Transverse colon (tissue), 4 donors: ENCODE data around the gene CRISPLD2. TPM values are rescaled to one million over a fixed set of nuclear protein-coding genes. Genes with fewer than 3 reads are reported as not detected.
A peak's percentile ranks its signal among the peaks of the same experiment; 100 is the strongest.

Experiments used
- DNase-seq: peaks from one replicate; pipeline ENCODE4 v3.0.0-alpha.2; 2019
- H3K27ac ChIP-seq, 4 donors: fragments of 200-600 bp; sonication (generic); 2 replicates each; pipeline ENCODE4 v1.5.1; 2016 to 2018; ENCODE audit warnings: inconsistent platforms in 4 of 4
- H3K27me3 ChIP-seq: fragments of 200-600 bp; sonication (generic); 2 replicates; pipeline ENCODE4 v1.5.1; 2017; ENCODE audit warnings: inconsistent platforms
- H3K36me3 ChIP-seq, 4 donors: fragments of 200-600 bp; sonication (generic); 2 replicates each; pipeline ENCODE4 v1.5.1; 2017 to 2019; ENCODE audit warnings: inconsistent platforms in 4 of 4
- H3K4me1 ChIP-seq, 4 donors: fragments of 200-600 bp; sonication (generic); 2 replicates each; pipeline ENCODE4 v1.5.1; 2017 to 2020; ENCODE audit warnings: inconsistent platforms in 4 of 4
- H3K4me3 ChIP-seq, 4 donors: fragments of 200-600 bp; sonication (generic); 1 replicate in 1 of 4; 2 replicates in 3 of 4; pipeline versions ENCODE4 v1.5.1 to v1.6.1; 2017 to 2019; ENCODE audit warnings: inconsistent platforms in 4 of 4
- H3K9me3 ChIP-seq, 2 donors: fragments of 200-600 bp; sonication (generic); 2 replicates each; pipeline ENCODE4 v1.5.1; 2017 to 2019; ENCODE audit warnings: inconsistent platforms in 2 of 2
- CTCF ChIP-seq, 5 experiments: fragments of 200-600 bp in 3 of 5; fragments of 450-650 bp in 2 of 5; sonication (generic) in 3 of 5; IDR thresholded peaks; 1 replicate in 2 of 5; 2 replicates in 3 of 5; pipeline ENCODE4 v1.5.1; 2016 to 2017; ENCODE audit warnings: antibody characterized with exemption in 5 of 5, inconsistent platforms in 3 of 5, mild to moderate bottlenecking in 2 of 5, moderate library complexity in 1 of 5
- EP300 ChIP-seq: sonication (generic); formaldehyde crosslinking; IDR thresholded peaks from one replicate; pipeline ENCODE4 v1.6.1; 2017; ENCODE audit warnings: antibody characterized with exemption, low read depth
- POLR2A ChIP-seq: fragments of 450-650 bp; IDR thresholded peaks from one replicate; pipeline ENCODE4 v1.6.1; 2016; ENCODE audit warnings: antibody characterized with exemption, mild to moderate bottlenecking, moderate library complexity
- POLR2AphosphoS5 ChIP-seq, 3 donors: sonication (generic); formaldehyde crosslinking; IDR thresholded peaks; one replicate each; pipeline ENCODE4 v1.6.1; 2016; ENCODE audit warnings: antibody characterized with exemption in 3 of 3
- WGBS, 2 donors: methylation state at CpG; one replicate each; pipeline ENCODE4 v1.1.5; 2018; ENCODE audit warnings: low coverage in 1 of 2; 5-methylcytosine and 5-hydroxymethylcytosine counted together
- in situ Hi-C, 4 donors: fragments of 200-750 bp; cut with MboI; loops; one replicate each; pipeline versions ENCODE4 v1.15.0 to v1.15.1; 2017; ENCODE audit warnings: low sequenced_read_pairs in 3 of 4, low pct_ligation_motif_present in 1 of 4, low pct_unique_long_range_greater_than_20kb in 1 of 4
- intact Hi-C: fragments of 100-400 bp; cut with DNase I; formaldehyde crosslinking; loops from one replicate; pipeline ENCODE4 v1.15.1; 2023; ENCODE audit warnings: low total_unique reads
- total RNA-seq, 4 donors: library from RNA; depleted of rRNA; stranded (reverse); fragments of >200 nt; gene quantifications; one replicate each; pipeline ENCODE4 v1.1.0, GENCODE V29; 2016

The CRISPLD2 gene
- total RNA-seq, 4 donors from 2014 or later: 53.4 to 326 (median 71.0) TPM

- whole genome bisulfite sequencing, 2 donors: 66 to 73% methylated on average over 10 to 22 of the region's 22 CpGs
- intact Hi-C loops: no loop called here
- Histone ChIP-seq H3K4me1 (peaks cover 0 to 9% (median 7%) of the 10 kb centered on the region in 4 donors), H3K27ac (peak overlapping the region; percentile 74 to 86 (median 76)), H3K36me3 (no peaks in the 10 kb centered on the region), H3K27me3 (no peaks in the 10 kb centered on the region), H3K9me3 (no peaks in the 10 kb centered on the region), H3K4me3 (peak overlapping the region in 1 of 4 donors; percentile 2)
- peak; percentile 66 for DNase-seq
- in situ Hi-C loops: no loop called here
- no peak for TF ChIP-seq CTCF (IDR thresholded peaks at IDR 0.05)
- TF ChIP-seq POLR2A: peak; percentile 48
- peak; percentile 82 to 87 (median 83) for TF ChIP-seq POLR2AphosphoS5 (IDR thresholded peaks at IDR 0.05)
- peak; percentile 88 for TF ChIP-seq EP300
Observed at GRCh38 chr16:84795329-84796053, 24.3 kb upstream of the CRISPLD2 start.

DNA sequence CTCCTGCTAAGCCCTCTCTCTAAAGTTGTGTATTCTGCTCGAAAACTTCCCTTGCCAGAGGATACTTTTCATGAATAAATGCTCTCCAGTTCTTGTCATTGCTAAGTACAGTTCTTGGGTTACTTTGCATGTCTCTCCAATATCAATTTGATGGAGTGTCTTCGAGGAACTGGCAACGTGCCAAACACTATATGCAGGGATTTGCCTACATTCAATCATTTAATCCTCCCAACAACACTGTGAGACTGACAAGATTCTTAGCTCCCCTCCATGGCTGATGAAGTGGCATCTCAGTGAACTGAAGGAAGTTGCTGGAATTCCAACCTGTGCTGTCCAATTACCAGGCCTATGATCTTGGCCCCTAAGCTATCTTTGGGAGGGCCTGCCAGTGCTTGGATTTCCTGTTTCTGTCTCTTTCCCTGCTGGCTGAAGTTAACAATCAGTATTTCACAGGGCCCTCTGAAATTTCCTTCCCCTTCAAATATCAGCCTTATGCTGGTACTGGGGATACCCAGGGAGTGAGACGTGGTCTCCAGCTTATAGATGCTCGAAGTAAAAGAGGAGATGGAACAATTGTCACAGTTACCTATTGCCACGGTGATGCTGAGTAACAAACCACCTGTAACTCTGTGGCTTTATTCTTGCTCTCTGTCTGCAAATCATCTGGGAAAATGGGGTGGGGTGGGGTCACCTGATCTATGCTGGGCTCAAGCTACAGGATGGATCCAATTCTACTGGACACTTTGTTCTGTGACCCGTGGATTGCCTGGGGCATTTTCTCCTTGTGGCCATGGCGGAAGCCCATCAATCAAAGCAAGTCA, 19.4 kb upstream of the CRISPLD2 start:
- H3K4me3 ChIP-seq: no peak overlapping the region
- no peak for DNase-seq
- H3K9me3 ChIP-seq: no peaks in the 10 kb centered on the region
- H3K27ac ChIP-seq: no peak overlapping the region
- H3K27me3 ChIP-seq: no peaks in the 10 kb centered on the region
- 78 to 100% methylated on average over 1 to 8 of the region's 8 CpGs for WGBS, 2 donors
- in situ Hi-C loops (no loop called here), intact Hi-C loops (no loop called here)
- H3K36me3 ChIP-seq: no peaks in the 10 kb centered on the region
- no peaks in the 10 kb centered on the region for H3K4me1 ChIP-seq
- TF ChIP-seq POLR2AphosphoS5 (IDR thresholded peaks at IDR 0.05) (no peak), CTCF (IDR thresholded peaks at IDR 0.05) (no peak), POLR2A (no peak), EP300 (no peak)

DNA sequence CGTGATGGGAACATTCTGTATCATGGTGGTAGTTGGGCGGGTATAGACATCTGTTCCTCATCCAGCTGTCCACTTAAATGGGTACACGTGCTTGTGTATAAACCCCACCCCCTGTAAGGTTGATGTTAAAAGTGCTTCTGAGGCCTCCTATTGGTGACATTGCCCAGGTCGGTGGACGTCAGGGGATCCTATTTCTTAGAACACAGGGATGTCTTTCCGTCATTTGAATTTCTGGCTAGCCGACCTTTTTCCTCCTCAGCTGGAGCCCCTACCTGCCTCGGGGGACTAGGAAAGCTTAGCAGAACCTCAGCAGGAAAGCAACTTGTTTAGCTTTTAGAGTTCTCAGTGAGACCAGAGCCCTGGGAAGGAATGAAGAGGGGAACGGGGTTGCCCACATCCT, 16.6 kb upstream of the CRISPLD2 start:
- Histone ChIP-seq H3K27ac (no peak overlapping the region), H3K9me3 (no peaks in the 10 kb centered on the region), H3K4me1 (no peaks in the 10 kb centered on the region), H3K27me3 (no peaks in the 10 kb centered on the region), H3K4me3 (no peak overlapping the region), H3K36me3 (no peaks in the 10 kb centered on the region)
- in situ Hi-C loops: no loop called here
- no peak for DNase-seq
- WGBS, 2 donors: 80 to 81% methylated on average over 1 to 9 of the region's 9 CpGs
- TF ChIP-seq POLR2AphosphoS5 (IDR thresholded peaks at IDR 0.05): no peak
- no peak for TF ChIP-seq EP300
- TF ChIP-seq POLR2A: no peak
- TF ChIP-seq CTCF (IDR thresholded peaks at IDR 0.05): no peak
- intact Hi-C loops: no loop called here

GRCh38 chr16:84804326-84804725, 15.5 kb upstream of the CRISPLD2 start:
- no peak overlapping the region for H3K27ac ChIP-seq
- in situ Hi-C loops: no loop called here
- H3K9me3 ChIP-seq: no peaks in the 10 kb centered on the region
- H3K4me1 ChIP-seq: no peaks in the 10 kb centered on the region
- no peaks in the 10 kb centered on the region for H3K27me3 ChIP-seq
- TF ChIP-seq POLR2AphosphoS5 (IDR thresholded peaks at IDR 0.05): no peak
- TF ChIP-seq CTCF (IDR thresholded peaks at IDR 0.05): no peak
- no peak for TF ChIP-seq POLR2A
- TF ChIP-seq EP300: no peak
- no peak for DNase-seq
- H3K4me3 ChIP-seq: no peak overlapping the region
- intact Hi-C loops: no loop called here
- no peaks in the 10 kb centered on the region for H3K36me3 ChIP-seq
- 88 to 100% methylated on average over 1 to 10 of the region's 10 CpGs for WGBS, 2 donors
